NB4 (cell line): ENCODE measurements around the gene CD300LD.

ENCODE experiments used
- DNase-seq: peaks from one replicate; pipeline ENCODE4 v3.0.0; 2010; ENCODE audit warnings: low read depth
- H3K4me3 ChIP-seq: one replicate; pipeline ENCODE4 v1.5.1; 2011; ENCODE audit warnings: mild to moderate bottlenecking, low read depth, low read length, moderate library complexity
- MYC ChIP-seq: IDR thresholded peaks from 2 replicates; pipeline ENCODE4 v1.6.1; 2011; ENCODE audit warnings: low read depth, low read length
- POLR2A ChIP-seq: IDR thresholded peaks from 2 replicates; pipeline ENCODE4 v1.6.1; 2011; ENCODE audit warnings: mild to moderate bottlenecking; ENCODE audit not compliant: insufficient read length; ENCODE audit errors: extremely low read depth
- TF ChIP-seq, protein P1 (sequence below): IDR thresholded peaks from 2 replicates; pipeline ENCODE4 v1.6.1; 2011; ENCODE audit warnings: low read depth, low read length
- TF ChIP-seq, protein P2 (sequence below): IDR thresholded peaks from one replicate; pipeline ENCODE4 v1.5.1; 2012; ENCODE audit warnings: low read depth, low read length

The CD300LD gene

DNA sequence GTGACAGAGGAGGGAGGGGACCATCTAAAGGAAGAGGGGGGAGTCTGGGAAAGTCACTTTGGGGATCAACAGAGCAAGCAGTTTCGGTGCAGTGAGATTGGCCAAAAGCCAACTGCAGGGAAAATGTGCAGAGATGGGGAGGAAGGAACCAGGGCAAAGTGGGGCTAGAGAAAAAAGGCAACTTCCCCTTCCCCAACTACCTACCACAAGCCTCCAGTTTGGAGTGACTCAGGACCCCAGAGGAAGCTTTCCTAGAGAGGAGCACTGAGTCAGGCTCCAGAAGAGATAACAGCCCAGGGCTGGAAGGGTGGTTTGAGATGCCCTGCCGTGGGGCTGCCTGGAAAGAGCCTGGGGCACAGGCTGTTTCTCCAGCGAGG is 6.9 kb upstream of the CD300LD start:
- peak; percentile 67 for DNase-seq
- H3K4me3 ChIP-seq = no peak overlapping the region

DNA sequence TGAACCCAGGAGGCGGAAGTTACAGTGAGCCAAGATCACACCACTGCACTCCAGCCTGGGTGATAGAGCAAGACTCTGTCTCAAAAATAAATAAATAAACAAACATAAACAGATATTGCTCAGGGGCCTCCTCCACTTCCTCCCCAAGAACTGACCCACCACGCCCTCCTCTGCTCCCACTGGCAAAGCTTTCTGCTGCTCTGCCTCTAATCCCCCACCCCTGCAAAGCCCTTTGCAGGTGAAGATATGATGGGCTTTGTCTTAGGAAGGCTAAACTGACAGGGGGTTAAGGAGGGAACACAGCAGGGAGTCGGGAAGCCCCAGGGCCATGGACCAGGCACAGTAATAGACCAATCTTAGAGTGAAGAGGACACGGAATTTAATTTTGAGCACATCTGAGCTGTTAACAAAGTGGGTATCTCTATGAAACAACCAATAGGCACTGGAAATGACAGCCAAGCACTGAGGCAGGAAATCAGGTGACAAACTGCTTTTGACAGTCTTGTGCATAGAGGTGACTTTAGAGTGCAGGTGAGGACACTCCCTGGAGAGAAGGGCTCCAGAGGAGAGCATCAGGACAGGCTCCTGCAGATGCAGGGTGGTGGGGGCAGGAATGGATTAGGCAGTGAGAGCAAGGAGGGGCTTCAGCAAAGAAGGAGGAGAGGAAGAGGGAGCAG is 6.4 kb upstream of the CD300LD start:
- no peak for DNase-seq
- no peak overlapping the region for H3K4me3 ChIP-seq
- no peak for TF ChIP-seq MYC
- TF ChIP-seq, protein P1, sequence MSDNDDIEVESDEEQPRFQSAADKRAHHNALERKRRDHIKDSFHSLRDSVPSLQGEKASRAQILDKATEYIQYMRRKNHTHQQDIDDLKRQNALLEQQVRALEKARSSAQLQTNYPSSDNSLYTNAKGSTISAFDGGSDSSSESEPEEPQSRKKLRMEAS = no peak
- TF ChIP-seq POLR2A = no peak
- TF ChIP-seq, protein P2, sequence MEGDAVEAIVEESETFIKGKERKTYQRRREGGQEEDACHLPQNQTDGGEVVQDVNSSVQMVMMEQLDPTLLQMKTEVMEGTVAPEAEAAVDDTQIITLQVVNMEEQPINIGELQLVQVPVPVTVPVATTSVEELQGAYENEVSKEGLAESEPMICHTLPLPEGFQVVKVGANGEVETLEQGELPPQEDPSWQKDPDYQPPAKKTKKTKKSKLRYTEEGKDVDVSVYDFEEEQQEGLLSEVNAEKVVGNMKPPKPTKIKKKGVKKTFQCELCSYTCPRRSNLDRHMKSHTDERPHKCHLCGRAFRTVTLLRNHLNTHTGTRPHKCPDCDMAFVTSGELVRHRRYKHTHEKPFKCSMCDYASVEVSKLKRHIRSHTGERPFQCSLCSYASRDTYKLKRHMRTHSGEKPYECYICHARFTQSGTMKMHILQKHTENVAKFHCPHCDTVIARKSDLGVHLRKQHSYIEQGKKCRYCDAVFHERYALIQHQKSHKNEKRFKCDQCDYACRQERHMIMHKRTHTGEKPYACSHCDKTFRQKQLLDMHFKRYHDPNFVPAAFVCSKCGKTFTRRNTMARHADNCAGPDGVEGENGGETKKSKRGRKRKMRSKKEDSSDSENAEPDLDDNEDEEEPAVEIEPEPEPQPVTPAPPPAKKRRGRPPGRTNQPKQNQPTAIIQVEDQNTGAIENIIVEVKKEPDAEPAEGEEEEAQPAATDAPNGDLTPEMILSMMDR = no peak

More for the DNA sequence above, 6.9 kb upstream of the CD300LD start:
- TF ChIP-seq, protein P1 = no peak
- TF ChIP-seq, protein P2 = no peak
- no peak for TF ChIP-seq POLR2A
- TF ChIP-seq MYC = no peak

DNA sequence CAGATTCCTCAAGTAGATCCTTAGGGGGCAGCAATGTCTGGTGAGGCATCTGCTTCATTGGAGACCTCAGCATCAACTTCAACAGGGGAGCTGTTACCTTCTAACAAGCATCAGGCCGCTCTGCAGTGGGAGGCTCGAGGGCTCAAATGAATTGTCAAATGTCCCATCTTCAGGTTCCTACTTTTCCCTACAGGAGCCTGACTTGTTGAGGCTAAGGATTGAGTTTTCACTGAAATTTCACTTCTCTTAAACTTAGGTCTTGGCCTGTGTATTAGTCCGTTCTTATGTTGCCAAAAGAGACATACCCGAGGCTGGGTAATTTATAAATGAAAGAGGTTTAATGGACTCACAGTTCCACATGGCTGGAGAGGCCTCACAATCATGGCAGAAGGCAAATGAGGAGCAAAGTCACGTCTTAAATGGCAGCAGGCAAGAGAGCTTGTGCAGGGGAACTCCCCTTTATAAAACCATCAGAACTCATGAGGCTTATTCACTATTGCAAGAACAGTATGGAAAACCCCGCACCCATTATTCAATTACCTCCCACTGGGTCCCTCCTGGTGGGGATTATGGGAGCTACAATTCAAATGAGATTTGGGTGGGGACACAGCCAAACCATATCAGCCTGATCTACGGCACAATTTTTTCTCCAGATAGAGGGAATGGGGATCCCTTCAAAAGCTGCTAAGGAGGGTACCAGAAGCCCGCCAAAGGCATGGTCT is 5.1 kb upstream of the CD300LD start:
- H3K4me3 ChIP-seq = no peak overlapping the region
- no peak for DNase-seq
- TF ChIP-seq MYC = no peak
- TF ChIP-seq POLR2A = no peak
- TF ChIP-seq, protein P1 = no peak
- TF ChIP-seq, protein P2 = no peak

DNA sequence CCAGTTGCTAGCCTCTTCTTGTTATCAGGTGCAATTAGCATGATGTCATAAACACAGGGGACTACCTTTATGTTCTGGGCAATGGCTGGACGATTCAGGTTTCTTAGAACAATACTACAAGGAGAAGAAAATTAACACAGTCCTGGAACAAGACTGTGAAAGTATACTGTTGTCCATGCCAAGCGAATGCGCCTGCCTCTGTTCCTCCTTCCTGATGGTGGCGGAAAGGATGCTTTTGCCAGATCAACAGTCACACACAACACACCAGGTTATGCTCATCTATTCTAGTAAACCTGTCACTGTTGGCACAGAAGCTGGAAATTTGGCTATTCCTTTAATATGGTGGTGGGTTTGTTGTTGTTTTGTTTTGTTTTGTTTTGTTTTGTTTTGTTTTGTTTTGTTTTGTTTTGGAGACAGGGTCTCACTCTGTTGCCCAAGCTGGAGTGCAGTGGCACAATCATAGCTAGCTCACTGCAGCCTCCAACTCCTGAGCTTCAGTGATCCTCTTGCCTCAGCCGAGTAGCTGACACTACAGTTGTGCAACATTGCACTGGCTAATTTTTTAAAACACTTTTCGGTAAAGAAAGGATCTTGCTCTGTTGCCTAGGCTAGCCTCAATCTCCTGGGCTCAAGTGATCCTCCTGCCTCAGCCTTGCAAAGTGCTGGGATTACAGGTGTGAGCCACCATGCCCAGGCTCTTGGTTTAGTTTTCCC is 3.1 kb upstream of the CD300LD start:
- no peak overlapping the region for H3K4me3 ChIP-seq
- TF ChIP-seq POLR2A (no peak), MYC (no peak)
- TF ChIP-seq, protein P1 = no peak
- TF ChIP-seq, protein P2 = no peak
- no peak for DNase-seq

DNA sequence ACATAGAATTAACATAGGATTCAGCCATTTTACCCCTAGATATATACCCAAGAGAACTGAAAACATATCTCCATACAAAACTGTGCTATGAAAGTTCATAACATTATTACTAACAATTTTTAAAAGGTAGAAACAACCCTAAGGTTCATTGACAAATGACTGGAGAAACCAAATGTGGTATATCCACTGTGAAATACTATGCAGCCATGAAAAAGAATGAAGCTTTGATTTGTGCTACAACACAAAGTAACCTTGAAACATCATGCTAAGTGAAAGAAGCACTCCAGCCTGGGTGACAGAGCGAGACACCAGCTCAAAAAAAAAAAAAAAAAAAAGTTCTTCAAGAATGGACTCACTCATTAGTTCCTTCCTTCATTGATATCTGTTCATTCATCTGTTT is 580 bp downstream of the CD300LD start:
- no peak for TF ChIP-seq POLR2A
- H3K4me3 ChIP-seq = no peak overlapping the region
- no peak for DNase-seq

DNA sequence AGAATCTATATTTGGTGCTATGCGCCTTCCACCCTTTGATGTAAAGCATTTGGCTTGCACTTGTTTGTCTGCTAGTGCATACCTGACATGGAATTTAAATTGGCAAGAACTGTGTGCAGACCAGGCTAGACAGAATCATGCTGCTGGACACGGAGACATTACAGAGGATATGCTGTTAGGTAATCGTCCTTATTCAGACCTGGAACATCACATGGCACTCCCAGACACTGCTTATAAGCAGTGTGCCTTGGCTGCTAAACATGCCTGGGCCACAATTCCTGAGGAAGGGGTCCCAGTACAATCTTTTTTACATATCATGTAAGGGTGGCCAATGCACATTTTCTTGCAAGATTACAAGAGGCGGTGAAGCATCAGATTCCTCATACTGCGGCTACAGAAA is 6.4 kb downstream of the CD300LD start:
- TF ChIP-seq MYC = no peak
- TF ChIP-seq, protein P2 = no peak
- TF ChIP-seq, protein P1 = no peak
- no peak for TF ChIP-seq POLR2A
- DNase-seq = no peak
- no peak overlapping the region for H3K4me3 ChIP-seq
